ENCODE data around the gene RGS9. TPM values are rescaled to one million over a fixed set of nuclear protein-coding genes. Genes with fewer than 3 reads are reported as not detected.
A peak's percentile ranks its signal among the peaks of the same experiment; 100 is the strongest.

RGS9 gene
- total RNA-seq, 1 experiment from 2014 or later, result 0.49 TPM

DNA sequence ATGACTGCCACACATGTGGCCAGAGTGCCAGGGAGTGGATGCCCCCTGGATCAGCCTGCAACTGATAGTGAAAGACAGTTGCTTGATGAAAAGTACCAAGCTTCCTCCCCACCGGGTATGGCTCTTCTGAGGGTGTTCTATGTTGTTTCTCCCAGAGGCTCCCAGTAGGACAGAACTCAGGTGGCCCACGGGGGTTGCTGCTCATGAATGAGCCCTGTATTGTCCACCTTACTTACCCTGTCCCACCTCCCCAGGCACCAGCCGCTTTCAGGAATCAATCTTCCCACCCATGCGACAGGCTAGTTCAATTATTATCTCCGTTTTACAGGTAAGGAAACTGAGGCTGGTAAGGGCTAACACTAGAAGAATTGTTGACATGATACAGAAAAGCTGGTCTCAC is 34.9 kb upstream of the RGS9 start:
- no TSS peak for BruUV-seq (replicated peaks)
- no peak for DNase-seq (ENCODE audit: unreplicated experiment)
- Mint-ChIP-seq H3K9me3 (ENCODE audit: unreplicated experiment) (no peaks in the 10 kb centered on the region), H3K4me1 (ENCODE audit: insufficient read depth, unreplicated experiment) (peaks cover 43% of the 10 kb centered on the region), H3K4me3 (ENCODE audit: unreplicated experiment) (no peak overlapping the region), H3K36me3 (ENCODE audit: insufficient read depth, unreplicated experiment) (no peaks in the 10 kb centered on the region), H3K27ac (ENCODE audit: low read depth, unreplicated experiment) (no peak overlapping the region), H3K27me3 (ENCODE audit: insufficient read depth, unreplicated experiment) (no peaks in the 10 kb centered on the region)
- intact Hi-C loops (cut with micrococcal nuclease), result no loop called here
- ChIA-PET CTCF (interaction anchor here (0.6 to 0.9 kb wide), 2 partner anchors 99 to 128 kb away, joined by 3 read pairs; no protein-coding TSS in a partner anchor), POLR2A (interaction anchor here (0.6 to 12.4 kb wide), 5 partner anchors 13 to 127 kb away, joined by 3 to 256 read pairs (median 3); partner anchors contain the start of gene GNA13)
- TF ChIP-seq, protein P1, sequence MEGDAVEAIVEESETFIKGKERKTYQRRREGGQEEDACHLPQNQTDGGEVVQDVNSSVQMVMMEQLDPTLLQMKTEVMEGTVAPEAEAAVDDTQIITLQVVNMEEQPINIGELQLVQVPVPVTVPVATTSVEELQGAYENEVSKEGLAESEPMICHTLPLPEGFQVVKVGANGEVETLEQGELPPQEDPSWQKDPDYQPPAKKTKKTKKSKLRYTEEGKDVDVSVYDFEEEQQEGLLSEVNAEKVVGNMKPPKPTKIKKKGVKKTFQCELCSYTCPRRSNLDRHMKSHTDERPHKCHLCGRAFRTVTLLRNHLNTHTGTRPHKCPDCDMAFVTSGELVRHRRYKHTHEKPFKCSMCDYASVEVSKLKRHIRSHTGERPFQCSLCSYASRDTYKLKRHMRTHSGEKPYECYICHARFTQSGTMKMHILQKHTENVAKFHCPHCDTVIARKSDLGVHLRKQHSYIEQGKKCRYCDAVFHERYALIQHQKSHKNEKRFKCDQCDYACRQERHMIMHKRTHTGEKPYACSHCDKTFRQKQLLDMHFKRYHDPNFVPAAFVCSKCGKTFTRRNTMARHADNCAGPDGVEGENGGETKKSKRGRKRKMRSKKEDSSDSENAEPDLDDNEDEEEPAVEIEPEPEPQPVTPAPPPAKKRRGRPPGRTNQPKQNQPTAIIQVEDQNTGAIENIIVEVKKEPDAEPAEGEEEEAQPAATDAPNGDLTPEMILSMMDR (IDR thresholded peaks at IDR 0.05; ENCODE audit: unreplicated experiment), result no peak

DNA sequence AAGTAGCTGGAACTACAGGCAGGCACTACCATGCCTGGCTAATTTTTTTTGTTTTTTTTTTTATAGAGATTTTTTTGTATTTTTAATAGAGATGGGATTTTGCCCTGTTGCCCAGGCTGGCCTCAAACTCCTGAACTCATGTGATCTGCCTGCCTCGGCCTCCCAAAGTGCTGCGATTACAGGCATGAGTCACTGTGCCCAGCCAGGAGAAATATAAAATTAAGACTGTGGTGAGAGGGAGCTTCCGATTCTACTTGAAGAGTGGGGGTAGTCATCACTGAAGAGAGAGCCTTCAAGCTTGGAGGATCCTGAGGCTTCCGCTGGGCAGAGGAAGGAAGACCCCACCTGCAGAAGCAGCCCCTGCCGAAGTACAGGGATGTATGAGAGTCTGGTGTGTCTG is 34.4 kb upstream of the RGS9 start:
- TF ChIP-seq, protein P1 (IDR thresholded peaks at IDR 0.05; ENCODE audit: unreplicated experiment), result no peak
- intact Hi-C loops (cut with micrococcal nuclease), result no loop called here
- no peaks in the 10 kb centered on the region for H3K27me3 Mint-ChIP-seq (ENCODE audit: insufficient read depth, unreplicated experiment)
- BruUV-seq (replicated peaks), result no TSS peak
- H3K27ac Mint-ChIP-seq (ENCODE audit: low read depth, unreplicated experiment), result no peak overlapping the region
- CTCF ChIA-PET, result interaction anchor here (0.5 to 1.3 kb wide), 5 partner anchors 32 to 320 kb away, joined by 3 to 4 read pairs (median 3); no protein-coding TSS in a partner anchor
- POLR2A ChIA-PET, result interaction anchor here (0.7 to 12.4 kb wide), 6 partner anchors 38 to 127 kb away, joined by 3 to 256 read pairs (median 4); partner anchors contain the start of gene GNA13
- H3K4me1 Mint-ChIP-seq (ENCODE audit: insufficient read depth, unreplicated experiment), result peaks cover 48% of the 10 kb centered on the region
- no peak for DNase-seq (ENCODE audit: unreplicated experiment)
- H3K9me3 Mint-ChIP-seq (ENCODE audit: unreplicated experiment), result no peaks in the 10 kb centered on the region
- H3K36me3 Mint-ChIP-seq (ENCODE audit: insufficient read depth, unreplicated experiment), result no peaks in the 10 kb centered on the region
- no peak overlapping the region for H3K4me3 Mint-ChIP-seq (ENCODE audit: unreplicated experiment)

DNA sequence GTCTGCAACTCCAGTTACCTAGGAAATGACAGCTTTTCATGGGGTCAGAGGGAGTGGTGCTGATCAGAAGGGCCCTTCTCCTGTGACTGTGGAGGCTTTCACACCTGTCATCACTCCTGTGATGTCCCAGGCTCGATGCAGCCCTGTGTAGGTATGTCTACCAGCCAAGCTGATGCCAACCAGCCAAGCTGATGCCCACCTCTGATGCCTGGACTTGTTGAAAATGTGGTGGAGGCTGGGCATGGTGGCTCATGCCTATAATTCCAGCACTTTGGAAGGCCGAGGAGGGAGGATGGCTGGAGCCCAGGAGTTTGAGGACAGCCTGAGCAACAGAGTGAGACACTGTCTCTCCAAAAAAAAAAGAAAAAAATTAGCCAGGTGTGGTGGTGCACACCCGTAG is 33.7 kb upstream of the RGS9 start:
- no peaks in the 10 kb centered on the region for H3K36me3 Mint-ChIP-seq (ENCODE audit: insufficient read depth, unreplicated experiment)
- TF ChIP-seq, protein P1 (IDR thresholded peaks at IDR 0.05; ENCODE audit: unreplicated experiment), result no peak
- CTCF ChIA-PET, result interaction anchor here (0.5 to 1.3 kb wide), 6 partner anchors 18 to 606 kb away, joined by 3 to 4 read pairs (median 3); no protein-coding TSS in a partner anchor
- no peak for DNase-seq (ENCODE audit: unreplicated experiment)
- no peaks in the 10 kb centered on the region for H3K9me3 Mint-ChIP-seq (ENCODE audit: unreplicated experiment)
- no peak overlapping the region for H3K4me3 Mint-ChIP-seq (ENCODE audit: unreplicated experiment)
- H3K27ac Mint-ChIP-seq (ENCODE audit: low read depth, unreplicated experiment), result no peak overlapping the region
- intact Hi-C loops (cut with micrococcal nuclease), result no loop called here
- no TSS peak for BruUV-seq (replicated peaks)
- POLR2A ChIA-PET, result interaction anchor here (0.7 to 12.4 kb wide), 9 partner anchors 19 to 128 kb away, joined by 3 to 256 read pairs (median 3); partner anchors contain the start of gene GNA13
- peaks cover 52% of the 10 kb centered on the region for H3K4me1 Mint-ChIP-seq (ENCODE audit: insufficient read depth, unreplicated experiment)
- no peaks in the 10 kb centered on the region for H3K27me3 Mint-ChIP-seq (ENCODE audit: insufficient read depth, unreplicated experiment)

DNA sequence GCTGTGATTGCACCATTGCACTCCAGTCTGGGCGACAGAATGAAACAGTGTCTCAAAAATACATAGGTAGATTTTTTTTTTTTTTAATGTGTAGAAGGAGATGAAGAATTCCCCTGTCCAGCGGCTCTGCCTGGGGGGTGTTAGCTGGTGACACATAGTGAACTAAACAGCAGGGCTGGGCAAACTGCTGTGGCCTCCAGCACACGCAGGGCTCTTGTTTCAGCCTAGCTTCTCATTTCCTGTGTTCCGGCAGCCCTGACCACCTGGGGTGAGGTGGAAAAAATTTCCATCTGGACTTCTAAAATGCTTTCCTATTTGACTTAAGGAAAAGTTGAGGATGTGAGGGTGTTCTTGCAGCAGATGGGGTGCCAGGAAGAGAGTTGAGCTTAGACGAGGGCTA is 33.3 kb upstream of the RGS9 start:
- POLR2A ChIA-PET, result interaction anchor here (0.7 to 12.4 kb wide), 7 partner anchors 19 to 129 kb away, joined by 3 to 256 read pairs (median 4); partner anchors contain the start of gene GNA13
- peaks cover 52% of the 10 kb centered on the region for H3K4me1 Mint-ChIP-seq (ENCODE audit: insufficient read depth, unreplicated experiment)
- intact Hi-C loops (cut with micrococcal nuclease), result no loop called here
- no peaks in the 10 kb centered on the region for H3K9me3 Mint-ChIP-seq (ENCODE audit: unreplicated experiment)
- TF ChIP-seq, protein P1 (IDR thresholded peaks at IDR 0.05; ENCODE audit: unreplicated experiment), result no peak
- peak; percentile 75 for DNase-seq (ENCODE audit: unreplicated experiment)
- CTCF ChIA-PET, result interaction anchor here (0.5 to 1.3 kb wide), 6 partner anchors 18 to 606 kb away, joined by 3 to 4 read pairs (median 3); no protein-coding TSS in a partner anchor
- no TSS peak for BruUV-seq (replicated peaks)
- no peak overlapping the region for H3K4me3 Mint-ChIP-seq (ENCODE audit: unreplicated experiment)
- H3K27me3 Mint-ChIP-seq (ENCODE audit: insufficient read depth, unreplicated experiment), result no peaks in the 10 kb centered on the region
- no peaks in the 10 kb centered on the region for H3K36me3 Mint-ChIP-seq (ENCODE audit: insufficient read depth, unreplicated experiment)
- no peak overlapping the region for H3K27ac Mint-ChIP-seq (ENCODE audit: low read depth, unreplicated experiment)
